OCI-LY1 (cell line): Measurements from ENCODE around the gene TIMM8B.

Experiments used
- H2AFZ ChIP-seq: fragments of 200-600 bp; sonication (generic), shearing (Covaris generic); 2 replicates; pipeline ENCODE4 v1.6.0; 2014; ENCODE audit warnings: antibody characterized with exemption, mild to moderate bottlenecking, low read length
- H3F3A ChIP-seq: fragments of 200-600 bp; sonication (generic), shearing (Covaris generic); 2 replicates; pipeline ENCODE4 v1.6.0; 2014; ENCODE audit warnings: mild to moderate bottlenecking, antibody characterized with exemption, low read length, moderate library complexity; ENCODE audit not compliant: insufficient read depth
- H3K27ac ChIP-seq: fragments of 200-600 bp; sonication (generic); 2 replicates; pipeline ENCODE4 v1.5.1; 2014; ENCODE audit warnings: low read length, mixed run types, mild to moderate bottlenecking, low read depth; ENCODE audit not compliant: poor library complexity, severe bottlenecking
- H3K27me3 ChIP-seq: fragments of 200-600 bp; sonication (generic); 2 replicates; pipeline ENCODE4 v1.6.0; 2014; ENCODE audit warnings: antibody characterized with exemption, mild to moderate bottlenecking, low read length, moderate library complexity; ENCODE audit not compliant: insufficient read depth
- H3K36me3 ChIP-seq: fragments of 200-600 bp; sonication (generic); 2 replicates; pipeline ENCODE4 v1.6.1; 2014; ENCODE audit warnings: mild to moderate bottlenecking, antibody characterized with exemption, low read length, moderate library complexity, mixed read lengths; ENCODE audit not compliant: insufficient read depth
- H3K4me1 ChIP-seq: fragments of 200-600 bp; sonication (generic); 2 replicates; pipeline ENCODE4 v1.5.1; 2014; ENCODE audit warnings: mild to moderate bottlenecking, low read length, moderate library complexity; ENCODE audit not compliant: insufficient read depth, severe bottlenecking
- H3K4me2 ChIP-seq: fragments of 200-600 bp; sonication (generic), shearing (Covaris generic); 2 replicates; pipeline ENCODE4 v1.6.1; 2014; ENCODE audit warnings: low read length
- H3K4me3 ChIP-seq: fragments of 200-600 bp; sonication (generic); 2 replicates; pipeline ENCODE4 v1.5.1; 2014; ENCODE audit warnings: low read length, low read depth, mild to moderate bottlenecking, mixed read lengths; ENCODE audit not compliant: poor library complexity, severe bottlenecking
- H3K79me2 ChIP-seq: fragments of 200-600 bp; shearing (Covaris generic); 2 replicates; pipeline ENCODE4 v1.6.1; 2016; ENCODE audit warnings: mixed run types, low read length, mixed read lengths; ENCODE audit not compliant: insufficient read depth
- H3K9ac ChIP-seq: fragments of 200-600 bp; sonication (generic), shearing (Covaris generic); 2 replicates; pipeline ENCODE4 v1.6.1; 2014; ENCODE audit warnings: mild to moderate bottlenecking, low read length, mixed read lengths
- H3K9me2 ChIP-seq: fragments of 200-600 bp; sonication (generic), shearing (Covaris generic); 2 replicates; pipeline ENCODE4 v1.6.1; 2014; ENCODE audit warnings: low read depth, mild to moderate bottlenecking, low read length, mixed read lengths
- H3K9me3 ChIP-seq: fragments of 200-600 bp; shearing (Covaris generic); 2 replicates; pipeline ENCODE4 v1.6.1; 2014; ENCODE audit warnings: low read length, mixed read lengths
- H4K20me1 ChIP-seq: fragments of 200-600 bp; sonication (generic), shearing (Covaris generic); 2 replicates; pipeline ENCODE4 v1.6.0; 2016; ENCODE audit warnings: mild to moderate bottlenecking, low read length; ENCODE audit not compliant: insufficient read depth
- EZH2 ChIP-seq: fragments of 200-600 bp; sonication (generic), shearing (Covaris generic); IDR thresholded peaks from 2 replicates; pipeline ENCODE4 v1.8.0; 2017; ENCODE audit warnings: borderline replicate concordance, mixed run types, mild to moderate bottlenecking, antibody characterized with exemption, low read length, moderate library complexity, mixed read lengths
- TF ChIP-seq, protein P1 (sequence below): fragments of 200-600 bp; sonication (generic), shearing (Covaris generic); IDR thresholded peaks from 2 replicates; pipeline ENCODE4 v1.5.1; 2017; ENCODE audit warnings: mild to moderate bottlenecking, antibody characterized with exemption, low read length, moderate library complexity, mixed read lengths

Gene TIMM8B

DNA sequence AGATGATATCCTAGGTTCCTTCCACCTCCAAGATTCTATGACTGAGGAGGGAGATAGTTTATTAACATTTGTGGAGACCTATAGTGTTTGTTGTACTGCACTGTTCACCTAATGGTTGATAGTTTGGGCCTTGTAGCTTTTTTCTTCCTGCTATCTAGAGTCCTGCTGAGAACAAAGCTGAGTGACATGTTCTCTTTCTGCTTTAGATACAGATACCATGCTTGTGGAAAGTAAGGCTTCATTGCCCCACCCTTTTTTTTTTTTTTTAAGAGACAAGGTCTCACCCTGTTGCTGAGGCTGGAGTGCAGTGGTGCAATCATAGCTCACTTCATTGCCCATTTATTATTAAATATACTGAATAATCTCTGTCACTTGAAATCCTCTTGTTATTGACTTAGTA is 49.0 kb downstream of the TIMM8B start:
- peaks cover 4% of the 10 kb centered on the region; the same call in 1 of the 2 replicates for H3K79me2 ChIP-seq
- no peak overlapping the region for H2AFZ ChIP-seq
- H3K9ac ChIP-seq, result no peak overlapping the region
- no peaks in the 10 kb centered on the region for H4K20me1 ChIP-seq
- no peak overlapping the region for H3K27ac ChIP-seq
- H3K4me1 ChIP-seq, result no peaks in the 10 kb centered on the region
- H3K4me2 ChIP-seq, result no peak overlapping the region
- no peak for TF ChIP-seq EZH2
- TF ChIP-seq, protein P1, sequence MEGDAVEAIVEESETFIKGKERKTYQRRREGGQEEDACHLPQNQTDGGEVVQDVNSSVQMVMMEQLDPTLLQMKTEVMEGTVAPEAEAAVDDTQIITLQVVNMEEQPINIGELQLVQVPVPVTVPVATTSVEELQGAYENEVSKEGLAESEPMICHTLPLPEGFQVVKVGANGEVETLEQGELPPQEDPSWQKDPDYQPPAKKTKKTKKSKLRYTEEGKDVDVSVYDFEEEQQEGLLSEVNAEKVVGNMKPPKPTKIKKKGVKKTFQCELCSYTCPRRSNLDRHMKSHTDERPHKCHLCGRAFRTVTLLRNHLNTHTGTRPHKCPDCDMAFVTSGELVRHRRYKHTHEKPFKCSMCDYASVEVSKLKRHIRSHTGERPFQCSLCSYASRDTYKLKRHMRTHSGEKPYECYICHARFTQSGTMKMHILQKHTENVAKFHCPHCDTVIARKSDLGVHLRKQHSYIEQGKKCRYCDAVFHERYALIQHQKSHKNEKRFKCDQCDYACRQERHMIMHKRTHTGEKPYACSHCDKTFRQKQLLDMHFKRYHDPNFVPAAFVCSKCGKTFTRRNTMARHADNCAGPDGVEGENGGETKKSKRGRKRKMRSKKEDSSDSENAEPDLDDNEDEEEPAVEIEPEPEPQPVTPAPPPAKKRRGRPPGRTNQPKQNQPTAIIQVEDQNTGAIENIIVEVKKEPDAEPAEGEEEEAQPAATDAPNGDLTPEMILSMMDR, result no peak
- no peaks in the 10 kb centered on the region for H3K27me3 ChIP-seq
- no peaks in the 10 kb centered on the region for H3K9me2 ChIP-seq
- peaks cover 84% of the 10 kb centered on the region for H3K36me3 ChIP-seq
- H3K4me3 ChIP-seq, result no peak overlapping the region
- H3K9me3 ChIP-seq, result no peaks in the 10 kb centered on the region
- H3F3A ChIP-seq, result no peaks in the 10 kb centered on the region
